AG09309 (cell line): ENCODE results near the gene ZNF69.
"Not testable (repeated sequence)": the region's sequence is repeated elsewhere in the genome, so short reads cannot be mapped to it uniquely, and the experiment has no call there.

Source experiments
- DNase-seq: peaks from one replicate; pipeline ENCODE4 v3.0.0-alpha.2; 2010; ENCODE audit warnings: low read depth
- H3K4me3 ChIP-seq: 2 replicates; pipeline ENCODE4 v1.5.1; 2011; ENCODE audit warnings: mild to moderate bottlenecking, low read depth, low read length, moderate library complexity; ENCODE audit not compliant: control insufficient read depth
- TF ChIP-seq, protein P1 (sequence below): IDR thresholded peaks from 2 replicates; pipeline ENCODE4 v1.5.1; 2011; ENCODE audit warnings: mild to moderate bottlenecking, low read depth, low read length, inconsistent platforms; ENCODE audit not compliant: insufficient read depth, control insufficient read depth; ENCODE audit errors: missing control alignments

ZNF69 gene

DNA sequence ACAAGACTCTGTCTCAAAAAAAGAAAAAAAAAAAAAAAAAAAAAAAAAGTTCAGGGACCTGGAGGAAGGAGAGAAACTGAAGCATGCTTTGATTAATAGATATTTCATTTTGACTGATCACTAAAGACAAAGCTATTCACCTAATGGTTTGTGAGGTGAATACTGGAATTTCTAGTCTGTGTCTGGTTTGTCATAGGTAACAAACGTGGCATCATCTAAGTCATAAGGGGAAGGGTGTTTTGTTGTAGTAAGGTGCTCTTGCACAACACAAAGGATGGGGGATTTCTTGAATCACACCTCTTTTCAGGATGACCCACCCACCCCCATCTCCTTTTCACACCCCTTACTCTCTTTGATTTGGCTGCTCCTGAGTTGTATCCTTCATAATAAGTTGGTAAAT, 13.8 kb upstream of the ZNF69 start:
- no peak for DNase-seq
- no peak overlapping the region for H3K4me3 ChIP-seq
- TF ChIP-seq, protein P1, sequence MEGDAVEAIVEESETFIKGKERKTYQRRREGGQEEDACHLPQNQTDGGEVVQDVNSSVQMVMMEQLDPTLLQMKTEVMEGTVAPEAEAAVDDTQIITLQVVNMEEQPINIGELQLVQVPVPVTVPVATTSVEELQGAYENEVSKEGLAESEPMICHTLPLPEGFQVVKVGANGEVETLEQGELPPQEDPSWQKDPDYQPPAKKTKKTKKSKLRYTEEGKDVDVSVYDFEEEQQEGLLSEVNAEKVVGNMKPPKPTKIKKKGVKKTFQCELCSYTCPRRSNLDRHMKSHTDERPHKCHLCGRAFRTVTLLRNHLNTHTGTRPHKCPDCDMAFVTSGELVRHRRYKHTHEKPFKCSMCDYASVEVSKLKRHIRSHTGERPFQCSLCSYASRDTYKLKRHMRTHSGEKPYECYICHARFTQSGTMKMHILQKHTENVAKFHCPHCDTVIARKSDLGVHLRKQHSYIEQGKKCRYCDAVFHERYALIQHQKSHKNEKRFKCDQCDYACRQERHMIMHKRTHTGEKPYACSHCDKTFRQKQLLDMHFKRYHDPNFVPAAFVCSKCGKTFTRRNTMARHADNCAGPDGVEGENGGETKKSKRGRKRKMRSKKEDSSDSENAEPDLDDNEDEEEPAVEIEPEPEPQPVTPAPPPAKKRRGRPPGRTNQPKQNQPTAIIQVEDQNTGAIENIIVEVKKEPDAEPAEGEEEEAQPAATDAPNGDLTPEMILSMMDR = no peak

DNA sequence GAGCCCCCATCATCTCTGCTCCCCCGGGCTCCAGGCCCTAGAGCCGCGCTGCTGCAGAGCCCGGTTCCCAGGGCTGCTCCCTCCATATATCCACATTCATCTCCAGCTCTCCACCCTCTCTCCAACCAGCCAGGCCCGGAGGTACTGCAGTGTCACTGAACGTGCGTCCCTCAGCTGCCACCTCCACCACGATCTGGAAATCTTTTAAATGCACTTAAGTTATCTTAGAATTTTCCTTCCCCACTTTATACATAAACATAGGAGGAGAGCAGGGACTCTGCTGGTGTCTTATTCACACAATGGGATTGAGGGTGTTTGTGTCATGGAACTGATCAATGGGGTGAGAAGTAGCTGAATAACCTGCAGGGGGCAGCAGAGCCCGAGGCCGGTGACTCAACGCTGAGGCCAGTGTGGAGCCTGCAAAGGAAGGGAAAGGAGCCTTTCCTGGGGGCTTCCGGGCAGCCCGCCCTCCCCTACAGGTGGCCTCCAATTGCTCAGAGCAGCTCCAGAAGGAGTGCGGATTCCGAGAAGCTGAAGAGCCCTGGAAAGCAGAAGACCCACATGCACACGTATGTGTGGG, 7.8 kb upstream of the ZNF69 start:
- TF ChIP-seq, protein P1 = peak; percentile 28
- H3K4me3 ChIP-seq, DNase-seq: not testable (repeated sequence)

DNA sequence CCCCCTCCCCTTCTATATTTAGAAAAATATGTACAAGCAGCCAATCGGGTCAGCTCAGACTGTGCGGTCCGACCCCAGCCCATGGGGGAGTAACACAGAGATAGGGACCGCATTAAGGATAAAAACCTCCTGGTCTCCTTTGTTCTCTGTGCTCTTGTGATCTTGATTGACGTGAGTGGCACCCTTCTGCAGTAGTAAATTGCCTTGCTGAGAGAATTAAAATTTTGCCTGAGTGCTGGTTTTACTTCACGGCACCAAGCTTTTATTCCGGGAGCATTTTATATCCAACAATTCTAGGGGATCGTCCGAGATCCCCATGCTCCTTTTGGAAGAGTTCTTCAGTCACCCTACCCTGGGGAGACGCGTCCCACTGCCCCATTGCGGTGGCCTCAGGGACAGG, 7.0 kb upstream of the ZNF69 start:
- TF ChIP-seq, protein P1 = no peak
- DNase-seq = no peak
- H3K4me3 ChIP-seq = no peak overlapping the region

DNA sequence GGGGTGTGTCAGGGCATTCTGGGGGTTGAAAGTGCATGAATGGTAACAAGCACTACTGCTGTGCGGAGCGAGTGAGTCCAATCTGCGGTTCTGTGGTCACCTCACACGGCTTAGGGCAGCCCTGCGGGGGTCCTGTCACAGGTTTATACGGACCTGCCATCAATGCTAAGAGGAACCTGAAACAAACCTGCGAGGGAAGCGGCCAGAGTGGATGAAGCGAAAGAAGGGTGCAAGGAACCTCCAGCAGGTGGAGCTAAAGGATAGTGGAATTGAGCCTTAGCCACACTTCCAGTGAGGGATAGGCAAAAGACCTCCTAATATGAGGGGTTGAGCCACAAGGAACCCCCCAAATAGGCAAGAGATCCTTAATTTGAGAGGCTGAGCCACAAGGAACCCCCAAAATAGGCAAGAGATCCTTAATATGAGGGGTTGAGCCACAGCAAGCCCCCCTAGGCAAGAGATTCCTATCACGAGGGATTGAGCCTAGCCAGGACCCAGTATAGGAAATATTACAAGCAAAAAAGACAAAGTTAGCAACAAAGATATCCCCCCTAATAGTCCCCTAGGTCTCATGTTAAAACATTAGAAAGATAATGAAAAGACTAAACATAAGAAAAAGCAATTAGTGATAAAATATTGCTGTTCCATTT, 6.3 kb upstream of the ZNF69 start:
- TF ChIP-seq, protein P1 = peak; percentile 84
- DNase-seq = no peak
- H3K4me3 ChIP-seq = no peak overlapping the region

DNA sequence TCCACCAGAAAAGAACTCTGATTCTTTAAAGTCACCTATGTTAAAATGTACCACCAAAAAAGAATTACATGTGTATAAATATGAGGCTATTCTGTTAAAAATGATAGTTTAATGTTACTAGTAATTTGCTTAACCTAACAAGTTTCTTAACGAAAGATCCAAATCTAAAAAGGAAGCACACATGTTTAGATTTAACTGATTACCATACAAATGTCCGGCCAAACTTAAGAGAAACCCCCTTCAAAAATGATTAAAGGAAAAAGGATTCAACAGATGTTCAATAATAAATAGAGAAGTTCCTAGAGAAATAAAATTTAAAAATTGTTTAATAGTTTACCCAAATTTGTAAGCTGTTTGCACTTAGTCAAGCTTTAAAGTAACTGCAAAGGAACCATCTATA, 5.0 kb upstream of the ZNF69 start:
- no peak overlapping the region for H3K4me3 ChIP-seq
- TF ChIP-seq, protein P1 = no peak
- no peak for DNase-seq

DNA sequence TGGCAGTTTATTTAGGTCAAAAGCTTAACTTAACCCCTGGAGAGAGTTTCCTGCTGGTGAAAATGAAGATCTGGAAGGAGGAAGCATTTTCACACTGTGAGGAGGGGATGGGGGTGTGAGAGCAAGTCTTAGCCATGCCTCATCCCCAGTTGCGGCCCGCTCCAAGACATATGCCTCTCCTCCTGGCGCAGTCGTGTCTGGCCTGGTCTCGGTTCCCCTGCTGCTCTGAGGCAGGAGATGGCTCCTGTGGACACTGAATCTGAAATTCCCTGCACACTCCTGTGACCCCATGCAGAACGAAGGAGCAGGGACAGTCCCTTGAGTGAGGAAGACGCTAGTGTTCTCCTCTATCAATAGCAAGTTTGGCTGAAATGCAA, 360 bp upstream of the ZNF69 start:
- TF ChIP-seq, protein P1 = no peak
- peak overlapping the region; percentile 93 for H3K4me3 ChIP-seq
- no peak for DNase-seq

DNA sequence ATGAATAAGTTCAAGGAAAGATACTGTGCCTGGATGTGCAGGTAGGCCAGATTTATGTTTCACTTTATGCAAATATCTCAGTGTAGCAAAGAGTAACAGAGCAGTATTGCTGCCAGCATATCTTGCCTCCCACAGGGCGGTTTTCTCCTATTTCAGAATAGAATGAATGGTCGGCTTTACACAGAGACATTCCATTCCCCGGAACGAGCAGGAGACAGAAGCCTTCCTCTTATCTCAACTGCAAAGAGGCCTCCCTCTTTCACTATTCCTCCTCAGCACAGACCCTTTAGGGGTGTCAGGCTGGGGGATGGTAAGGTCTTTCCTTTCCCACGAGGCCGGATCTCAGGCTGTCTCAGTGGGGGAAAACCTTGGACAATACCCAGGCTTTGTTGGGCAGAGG, 2.3 kb downstream of the ZNF69 start:
- H3K4me3 ChIP-seq, DNase-seq: not testable (repeated sequence)
